Breast epithelium (tissue), 3 donors: Measurements from ENCODE around the gene RETNLB.

Experiments
- POLR2A ChIP-seq: fragments of 450-650 bp; IDR thresholded peaks from one replicate; pipeline ENCODE4 v1.6.1; 2016; ENCODE audit warnings: antibody characterized with exemption, mild to moderate bottlenecking, moderate library complexity
- POLR2AphosphoS5 ChIP-seq, 3 donors: sonication (generic); formaldehyde crosslinking; IDR thresholded peaks; one replicate each; pipeline ENCODE4 v1.6.1; 2017; ENCODE audit warnings: antibody characterized with exemption in 3 of 3
- TF ChIP-seq, protein P1 (sequence below), 3 donors: fragments of 450-650 bp; IDR thresholded peaks; one replicate each; pipeline ENCODE4 v1.5.1; 2016 to 2017; ENCODE audit warnings: antibody characterized with exemption in 3 of 3, mild to moderate bottlenecking in 3 of 3, moderate library complexity in 3 of 3

DNA sequence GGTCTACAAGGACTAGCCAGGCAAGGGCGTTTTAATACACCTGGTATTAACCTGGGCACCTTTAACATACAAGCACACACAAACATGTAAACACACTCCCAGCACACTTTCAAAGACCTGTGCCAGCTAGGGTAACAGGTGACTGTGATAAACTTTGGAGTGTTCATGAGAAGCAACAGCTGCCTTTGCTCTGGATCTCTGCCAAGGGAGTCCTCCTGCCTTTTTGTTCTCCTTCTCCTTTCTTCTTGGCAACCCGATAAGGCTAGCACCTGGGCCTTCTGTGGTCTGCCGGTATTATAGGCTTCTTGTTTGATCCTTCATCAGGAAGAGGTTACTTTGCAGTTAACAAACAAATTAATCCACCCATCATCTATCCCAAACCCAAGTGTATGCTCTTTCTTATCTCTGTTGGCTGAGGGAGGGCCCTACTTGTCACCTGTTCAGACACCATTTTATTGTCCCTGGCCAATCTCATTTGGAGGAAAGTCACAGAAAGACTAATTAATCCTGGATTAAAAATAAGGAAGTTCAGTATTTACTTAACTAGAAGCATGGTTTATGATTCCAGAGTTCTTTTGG is at the start of gene RETNLB:
- TF ChIP-seq, protein P1, sequence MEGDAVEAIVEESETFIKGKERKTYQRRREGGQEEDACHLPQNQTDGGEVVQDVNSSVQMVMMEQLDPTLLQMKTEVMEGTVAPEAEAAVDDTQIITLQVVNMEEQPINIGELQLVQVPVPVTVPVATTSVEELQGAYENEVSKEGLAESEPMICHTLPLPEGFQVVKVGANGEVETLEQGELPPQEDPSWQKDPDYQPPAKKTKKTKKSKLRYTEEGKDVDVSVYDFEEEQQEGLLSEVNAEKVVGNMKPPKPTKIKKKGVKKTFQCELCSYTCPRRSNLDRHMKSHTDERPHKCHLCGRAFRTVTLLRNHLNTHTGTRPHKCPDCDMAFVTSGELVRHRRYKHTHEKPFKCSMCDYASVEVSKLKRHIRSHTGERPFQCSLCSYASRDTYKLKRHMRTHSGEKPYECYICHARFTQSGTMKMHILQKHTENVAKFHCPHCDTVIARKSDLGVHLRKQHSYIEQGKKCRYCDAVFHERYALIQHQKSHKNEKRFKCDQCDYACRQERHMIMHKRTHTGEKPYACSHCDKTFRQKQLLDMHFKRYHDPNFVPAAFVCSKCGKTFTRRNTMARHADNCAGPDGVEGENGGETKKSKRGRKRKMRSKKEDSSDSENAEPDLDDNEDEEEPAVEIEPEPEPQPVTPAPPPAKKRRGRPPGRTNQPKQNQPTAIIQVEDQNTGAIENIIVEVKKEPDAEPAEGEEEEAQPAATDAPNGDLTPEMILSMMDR (IDR thresholded peaks at IDR 0.05): no peak
- TF ChIP-seq POLR2AphosphoS5 (IDR thresholded peaks at IDR 0.05) (no peak), POLR2A (no peak)
